ENCODE data around the gene ARHGAP15.

ARHGAP15 gene

GRCh38 chr2:143803936-143804335, 674.7 kb downstream of the ARHGAP15 start:
- H3K4me3 ChIP-seq (ENCODE audit: low read length): no peak overlapping the region
- TF ChIP-seq ZNF274 (IDR thresholded peaks at IDR 0.05; ENCODE audit: low read depth, low read length): no peak

GRCh38 chr2:143805666-143806065, 676.4 kb downstream of the ARHGAP15 start:
- H3K4me3 ChIP-seq (ENCODE audit: low read length): no peak overlapping the region

GRCh38 chr2:143807192-143807591, 678.0 kb downstream of the ARHGAP15 start:
- TF ChIP-seq ZNF274 (IDR thresholded peaks at IDR 0.05; ENCODE audit: low read depth, low read length): no peak
- no peak overlapping the region for H3K4me3 ChIP-seq (ENCODE audit: low read length)

More at GRCh38 chr2:143805666-143806065, 676.4 kb downstream of the ARHGAP15 start:
- TF ChIP-seq ZNF274 (IDR thresholded peaks at IDR 0.05; ENCODE audit: low read depth, low read length): no peak

- TF ChIP-seq ZNF274 (IDR thresholded peaks at IDR 0.05; ENCODE audit: low read depth, low read length): no peak
- H3K4me3 ChIP-seq (ENCODE audit: low read length): no peak overlapping the region
Observed at GRCh38 chr2:143807671-143808070, 678.5 kb downstream of the ARHGAP15 start.

GRCh38 chr2:143808166-143808565, 678.9 kb downstream of the ARHGAP15 start:
- no peak for TF ChIP-seq ZNF274 (IDR thresholded peaks at IDR 0.05; ENCODE audit: low read depth, low read length)
- no peak overlapping the region for H3K4me3 ChIP-seq (ENCODE audit: low read length)

GRCh38 chr2:143815082-143815481, 685.9 kb downstream of the ARHGAP15 start:
- TF ChIP-seq ZNF274 (IDR thresholded peaks at IDR 0.05; ENCODE audit: low read depth, low read length): no peak
- H3K4me3 ChIP-seq (ENCODE audit: low read length): no peak overlapping the region

GRCh38 chr2:143816916-143817315, 687.7 kb downstream of the ARHGAP15 start:
- no peak for TF ChIP-seq ZNF274 (IDR thresholded peaks at IDR 0.05; ENCODE audit: low read depth, low read length)
- no peak overlapping the region for H3K4me3 ChIP-seq (ENCODE audit: low read length)

Measured in GM08714 (cell line).